ENCODE data around the gene BMPR1B. TPM values are rescaled to one million over a fixed set of nuclear protein-coding genes. Genes with fewer than 3 reads are reported as not detected.

Gene BMPR1B
- total RNA-seq, 1 experiment from 2014 or later = not detected

DNA sequence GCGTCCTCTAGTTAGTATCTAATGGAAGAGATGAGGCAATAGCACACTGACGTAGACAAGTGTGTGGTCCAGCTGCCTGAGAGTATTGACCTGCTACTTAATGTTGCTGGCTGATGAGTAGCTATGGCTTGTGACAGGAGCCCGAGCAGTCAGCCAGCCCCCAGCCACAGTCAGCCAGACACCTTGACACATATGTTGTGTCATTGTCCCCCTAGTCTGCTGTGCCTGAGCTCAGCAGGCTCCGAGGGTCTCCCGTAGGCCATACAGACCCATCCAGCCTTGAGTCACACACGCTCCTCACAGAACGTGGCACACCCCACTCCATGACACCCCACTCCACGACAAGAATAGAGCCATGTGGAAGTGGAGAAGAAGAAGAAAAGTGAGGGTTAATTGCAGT is 428.9 kb downstream of the BMPR1B start:
- DNase-seq (ENCODE audit: low read depth) = no peak

- no peak for DNase-seq (ENCODE audit: low read depth)
Measured at GRCh38 chr4:95188701-95189370, 431.1 kb downstream of the BMPR1B start.

DNA sequence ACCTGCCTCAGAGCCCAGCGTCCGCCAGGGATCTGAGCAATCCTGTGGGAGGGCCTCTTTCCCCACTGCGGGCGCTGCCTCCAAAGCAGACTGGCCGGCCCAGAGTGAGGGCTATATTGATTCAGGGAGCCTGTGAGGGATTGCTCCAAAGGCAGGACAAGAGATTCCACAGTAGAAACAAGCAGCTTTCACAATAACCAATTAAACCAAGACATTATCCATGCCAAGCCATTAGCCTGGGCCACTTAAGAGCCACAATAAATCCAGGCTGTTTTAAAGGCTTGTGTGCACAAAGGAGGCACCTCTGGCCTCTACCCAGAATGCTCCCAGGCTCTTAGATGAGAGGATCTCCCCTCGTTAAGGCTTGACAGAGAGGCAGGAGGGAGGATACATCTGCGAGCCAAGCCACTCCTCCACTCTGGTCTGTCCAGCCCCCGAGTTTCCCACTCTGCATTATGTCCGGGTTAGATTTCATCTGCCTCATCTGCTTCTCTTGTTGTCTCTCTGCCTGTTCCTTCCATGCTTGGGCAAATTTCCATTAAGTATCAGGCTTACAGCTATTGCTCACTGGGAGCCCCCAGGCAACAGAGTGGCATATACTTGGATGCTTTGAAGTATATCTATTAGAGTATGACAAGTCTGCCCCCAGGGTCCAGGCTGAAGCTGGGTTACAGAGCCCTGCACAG is 433.1 kb downstream of the BMPR1B start:
- peak; percentile 0 for DNase-seq (ENCODE audit: low read depth)

DNA sequence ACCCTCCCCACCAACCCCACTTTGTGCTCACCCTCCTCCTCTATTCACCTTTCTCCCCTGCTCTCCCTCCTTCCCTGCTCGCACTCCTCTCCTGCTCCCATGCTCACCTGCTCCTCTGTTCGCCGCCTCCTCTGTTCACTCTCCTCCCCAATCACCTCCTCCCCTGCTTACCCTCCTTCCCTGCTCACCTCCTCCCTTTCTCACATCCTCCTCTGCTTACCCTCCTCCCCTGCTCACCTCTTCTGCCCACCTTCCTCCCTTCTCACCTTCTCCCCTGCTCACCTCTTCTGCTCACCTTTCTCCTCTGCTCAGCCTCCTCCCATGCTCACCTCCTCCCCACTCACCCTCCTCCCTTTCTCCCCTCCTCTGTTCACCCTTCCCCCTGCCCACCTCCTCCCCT is 433.8 kb downstream of the BMPR1B start:
- DNase-seq (ENCODE audit: low read depth) = no peak

DNA sequence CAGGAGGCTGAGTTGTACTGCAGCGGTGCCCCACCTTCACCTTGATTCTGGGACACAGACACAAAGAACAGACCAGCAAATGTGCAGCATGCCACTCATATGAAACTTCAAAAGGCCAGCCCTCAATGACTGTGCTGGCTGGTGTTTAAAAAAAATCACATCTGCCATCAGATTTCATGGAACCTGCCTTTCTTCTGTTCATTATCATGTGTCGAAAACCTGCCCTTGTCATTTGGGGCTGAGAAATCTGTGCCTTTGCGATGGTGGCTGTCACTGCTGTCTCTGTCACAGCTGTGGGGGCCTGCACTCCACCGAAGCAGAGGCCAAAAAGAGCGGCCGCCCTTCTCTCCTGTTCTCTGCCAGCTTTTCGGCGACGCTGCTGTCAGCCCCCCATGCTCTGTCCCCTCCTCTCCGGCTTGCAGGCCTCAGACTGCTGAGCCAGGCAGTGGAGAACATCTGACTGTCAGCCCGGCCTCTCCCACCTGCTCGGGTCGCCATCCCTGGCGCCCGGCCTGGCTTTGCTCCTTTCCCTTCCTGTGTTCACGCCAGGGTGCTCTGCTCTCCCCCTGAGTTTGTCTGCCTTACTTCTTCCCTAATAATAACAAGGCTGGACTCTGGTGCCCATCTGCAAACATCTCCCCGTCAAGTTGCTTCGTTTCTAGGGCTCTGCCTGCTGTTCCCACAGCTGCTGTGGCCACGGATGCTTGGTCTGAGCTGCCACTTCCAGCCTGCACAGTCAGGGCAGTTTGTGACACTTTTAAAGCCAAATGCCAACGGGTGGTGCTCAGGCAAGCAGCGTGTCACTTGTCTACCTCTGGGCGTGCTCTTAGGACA is 435.9 kb downstream of the BMPR1B start:
- no peak for DNase-seq (ENCODE audit: low read depth)

- DNase-seq (ENCODE audit: low read depth) = no peak
Measured at GRCh38 chr4:95197353-95197752, 439.6 kb downstream of the BMPR1B start.

- DNase-seq (ENCODE audit: low read depth) = no peak
Measured at GRCh38 chr4:95198961-95199360, 441.2 kb downstream of the BMPR1B start.

DNA sequence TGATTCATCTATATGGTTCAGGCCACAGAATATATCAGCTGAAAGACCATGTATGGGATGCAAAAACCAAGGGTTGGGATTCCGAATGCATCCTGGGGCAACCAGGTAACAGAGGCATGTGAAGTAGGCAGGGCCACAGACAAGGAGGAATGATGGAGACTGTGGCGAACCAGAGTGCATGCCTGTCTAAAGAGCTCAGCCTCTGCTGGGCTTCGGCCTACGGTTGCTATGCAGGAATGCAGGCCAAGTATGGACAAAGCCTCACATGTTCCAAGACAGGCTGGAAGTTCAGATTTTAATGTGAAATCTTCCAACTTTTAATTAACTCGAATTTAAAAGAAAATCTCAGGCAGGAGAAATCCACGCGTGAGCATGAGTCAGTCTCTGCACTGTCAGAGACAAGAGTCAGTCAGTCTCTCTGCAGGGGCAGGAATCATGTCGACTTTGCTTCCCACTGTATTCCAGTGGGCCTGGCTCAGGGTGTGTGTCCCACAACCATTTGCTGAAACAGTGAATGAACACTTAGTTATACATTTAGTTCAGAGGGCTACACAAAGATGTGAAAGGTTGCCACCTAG is 446.6 kb downstream of the BMPR1B start:
- no peak for DNase-seq (ENCODE audit: low read depth)

- DNase-seq (ENCODE audit: low read depth) = no peak
Measured at GRCh38 chr4:95204873-95205272, 447.1 kb downstream of the BMPR1B start.

All from RPMI7951 (cell line).